Ovary (tissue), 9 donors: ENCODE data around the gene SAMD10. TPM values are rescaled to one million over a fixed set of nuclear protein-coding genes. Genes with fewer than 3 reads are reported as not detected.

ENCODE experiments used
- DNase-seq, 5 donors: peaks; one replicate each; pipeline ENCODE4 v3.0.0-alpha.2; 2019 to 2020
- H3K27ac ChIP-seq, 2 donors: fragments of 200-600 bp; one replicate each; pipeline versions ENCODE4 v1.5.1 to v1.8.0; 2019 to 2022
- H3K27me3 ChIP-seq: fragments of 200-600 bp; one replicate; pipeline ENCODE4 v1.8.0; 2022
- H3K36me3 ChIP-seq: fragments of 200-600 bp; sonication (generic); one replicate; pipeline ENCODE4 v1.5.1; 2019
- H3K4me1 ChIP-seq: one replicate; pipeline ENCODE4 v1.8.1; 2013; ENCODE audit warnings: mild to moderate bottlenecking, moderate library complexity; ENCODE audit not compliant: insufficient read depth
- H3K4me3 ChIP-seq: fragments of 200-600 bp; sonication (generic); one replicate; pipeline ENCODE4 v1.5.1; 2017
- H3K9me3 ChIP-seq, 2 donors: fragments of 200-600 bp in 1 of 2; sonication (generic) in 1 of 2; one replicate each; pipeline versions ENCODE4 v1.5.1 to v1.8.1; 2013 to 2019; ENCODE audit warnings: mild to moderate bottlenecking in 1 of 2, moderate library complexity in 1 of 2
- EP300 ChIP-seq: sonication (generic); formaldehyde crosslinking; IDR thresholded peaks from one replicate; pipeline ENCODE4 v1.6.1; 2017; ENCODE audit warnings: antibody characterized with exemption
- POLR2A ChIP-seq: fragments of 450-650 bp; IDR thresholded peaks from one replicate; pipeline ENCODE4 v1.6.1; 2017; ENCODE audit warnings: antibody characterized with exemption, mild to moderate bottlenecking, moderate library complexity
- WGBS, 3 donors: extraction: QIAGEN DNeasy Blood & Tissue Kit in 1 of 3; methylation state at CpG; one replicate each; pipeline versions ENCODE4 v1.1.5 to v1.1.7; 2013 to 2017; 5-methylcytosine and 5-hydroxymethylcytosine counted together
- intact Hi-C, 4 donors: fragments of 100-400 bp; cut with DNase I; formaldehyde crosslinking; loops; one replicate each; pipeline versions ENCODE4 v1.11.0 to v1.15.1; 2022 to 2023
- polyA plus RNA-seq, 2 donors: library from polyadenylated mRNA; stranded (reverse); fragments of 200-250 nt in 1 of 2; fragments of 350-450 nt in 1 of 2; fragmentation: Illumina TruSeq in 1 of 2; extraction: RNeasy Lipid Tissue Mini Kit (QIAGEN cat#74804) in 1 of 2; gene quantifications; one replicate each; pipeline ENCODE4 v1.2.3, GENCODE V29; 2013 to 2014
- total RNA-seq, 7 donors: library from RNA; depleted of rRNA in 2 of 7; stranded (reverse); fragments of >200 nt in 2 of 7; fragmentation: NEBNext Ultra II Directional in 3 of 7; extraction: Animal tissue kit (Norgen Biotek cat#: 25700) in 3 of 7; gene quantifications; one replicate each; pipeline versions ENCODE4 v1.1.0 to v1.2.4, GENCODE V29; 2016 to 2023
- TF ChIP-seq, protein P1 (sequence below), 3 donors: fragments of 450-650 bp in 2 of 3; fragments of 200-600 bp in 1 of 3; IDR thresholded peaks; one replicate each; pipeline versions ENCODE4 v1.5.1 to v1.8.0; 2016 to 2022; ENCODE audit warnings: antibody characterized with exemption in 3 of 3, mild to moderate bottlenecking in 1 of 3
- donor health status: DM: no; HTN: no; CAD: no; lungs with moderate emphysema.
- donor health status: DM: no; HTN: no; CAD: no.
- donor health status: Bipolar disorder and iron deficiency.
- donor health status: DM: yes; HTN: yes; CAD: no.
- donor health status: DM: no; HTN: no; CAD: no.
- donor health status: DM: yes; HTN: yes; CAD: no.

Gene SAMD10
- total and polyA plus RNA-seq, 9 donors, result 0.20 to 3.1 (median 0.50) TPM

DNA sequence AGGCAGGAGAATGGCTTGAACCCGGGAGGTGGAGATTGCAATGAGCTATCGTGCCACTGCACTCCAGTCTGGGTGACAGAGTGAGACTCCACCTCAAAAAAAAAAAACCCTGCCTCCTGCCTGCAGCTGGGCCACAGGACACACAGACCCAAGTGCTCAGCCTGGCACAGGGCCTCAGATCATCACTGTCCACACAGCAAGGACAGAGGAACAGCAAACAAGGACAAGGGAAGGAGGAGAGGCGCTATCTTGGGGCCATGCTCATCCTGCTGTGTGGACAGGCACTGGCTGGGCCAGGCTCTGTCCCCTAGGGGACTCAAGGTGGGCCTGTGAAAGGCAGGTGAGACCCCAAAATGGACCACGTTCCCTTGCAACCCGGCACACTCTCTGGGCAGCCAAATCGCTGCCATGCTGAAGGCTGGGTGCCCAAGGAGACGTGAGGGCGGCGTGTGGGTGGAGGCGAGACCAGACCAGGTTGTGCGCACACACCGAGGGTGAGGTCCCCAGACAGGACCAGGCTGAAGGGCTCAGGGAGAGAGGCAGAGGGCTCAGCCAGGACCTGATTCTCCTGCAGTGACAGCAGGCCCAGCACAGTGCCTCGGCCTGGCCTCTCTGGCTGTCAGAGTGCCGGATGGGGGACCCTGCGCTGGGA, 32.3 kb downstream of the SAMD10 start:
- Histone ChIP-seq H3K27me3 (no peaks in the 10 kb centered on the region), H3K36me3 (no peaks in the 10 kb centered on the region), H3K4me3 (no peak overlapping the region), H3K27ac (no peak overlapping the region), H3K4me1 (peaks cover 19% of the 10 kb centered on the region), H3K9me3 (no peaks in the 10 kb centered on the region)
- DNase-seq, result peak in 3 of 5 donors; percentile 16 to 45 (median 33)
- intact Hi-C loops, result no loop called here
- TF ChIP-seq, protein P1, sequence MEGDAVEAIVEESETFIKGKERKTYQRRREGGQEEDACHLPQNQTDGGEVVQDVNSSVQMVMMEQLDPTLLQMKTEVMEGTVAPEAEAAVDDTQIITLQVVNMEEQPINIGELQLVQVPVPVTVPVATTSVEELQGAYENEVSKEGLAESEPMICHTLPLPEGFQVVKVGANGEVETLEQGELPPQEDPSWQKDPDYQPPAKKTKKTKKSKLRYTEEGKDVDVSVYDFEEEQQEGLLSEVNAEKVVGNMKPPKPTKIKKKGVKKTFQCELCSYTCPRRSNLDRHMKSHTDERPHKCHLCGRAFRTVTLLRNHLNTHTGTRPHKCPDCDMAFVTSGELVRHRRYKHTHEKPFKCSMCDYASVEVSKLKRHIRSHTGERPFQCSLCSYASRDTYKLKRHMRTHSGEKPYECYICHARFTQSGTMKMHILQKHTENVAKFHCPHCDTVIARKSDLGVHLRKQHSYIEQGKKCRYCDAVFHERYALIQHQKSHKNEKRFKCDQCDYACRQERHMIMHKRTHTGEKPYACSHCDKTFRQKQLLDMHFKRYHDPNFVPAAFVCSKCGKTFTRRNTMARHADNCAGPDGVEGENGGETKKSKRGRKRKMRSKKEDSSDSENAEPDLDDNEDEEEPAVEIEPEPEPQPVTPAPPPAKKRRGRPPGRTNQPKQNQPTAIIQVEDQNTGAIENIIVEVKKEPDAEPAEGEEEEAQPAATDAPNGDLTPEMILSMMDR (IDR thresholded peaks at IDR 0.05), result no peak
- TF ChIP-seq POLR2A, result no peak
- no peak for TF ChIP-seq EP300
- WGBS, 3 donors, result 83 to 85% (median 85%) methylated on average over 15 of the region's 15 CpGs

DNA sequence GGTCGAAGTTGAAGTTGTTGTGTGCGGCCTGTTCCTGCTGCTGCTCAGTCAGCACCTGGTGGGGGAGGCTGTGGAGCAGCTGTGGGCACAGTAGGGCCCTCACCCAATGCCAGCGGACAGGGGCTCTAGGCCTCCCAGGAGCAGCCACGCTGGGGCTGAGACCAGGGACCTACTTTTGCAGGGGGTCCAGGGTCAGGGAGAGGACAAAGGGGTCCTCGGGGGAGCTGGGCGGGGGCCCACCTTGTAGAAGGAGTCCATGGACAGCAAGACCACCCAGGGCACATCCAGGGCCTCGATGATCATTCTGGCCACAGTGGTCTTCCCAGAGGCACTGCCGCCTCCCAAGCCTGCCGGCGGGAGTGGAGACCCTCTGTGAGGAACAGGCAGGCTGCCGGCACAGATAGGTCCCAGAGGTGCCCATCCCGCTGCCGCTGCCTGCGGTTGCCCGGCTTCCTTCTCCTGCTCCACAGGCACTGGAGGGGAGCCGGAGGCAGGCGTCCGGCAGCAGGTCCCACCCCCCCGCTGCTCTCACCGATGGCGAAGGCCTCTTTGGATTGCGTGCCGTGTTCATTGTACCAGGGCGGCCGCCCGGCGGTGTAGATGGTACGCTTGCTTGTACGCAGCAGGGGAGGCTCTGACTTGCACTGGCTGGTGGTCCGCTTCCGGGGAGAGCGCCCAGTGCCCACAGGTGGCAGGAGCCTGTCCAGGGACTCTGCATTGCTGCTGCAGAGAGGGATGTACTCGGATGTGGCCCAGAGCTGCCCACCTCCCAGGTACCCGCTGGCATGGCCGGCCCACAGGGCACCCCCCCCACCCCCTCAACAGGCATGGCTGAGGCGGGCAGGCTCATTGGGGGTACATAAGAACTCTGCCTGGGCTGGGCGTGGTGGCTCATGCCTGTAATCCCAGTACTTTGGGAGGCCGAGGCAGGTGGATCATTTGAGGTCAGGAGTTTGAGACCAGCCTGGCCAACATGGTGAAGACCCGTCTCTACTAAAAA, 33.2 kb downstream of the SAMD10 start:
- no peak overlapping the region for H3K27ac ChIP-seq
- H3K27me3 ChIP-seq, result no peaks in the 10 kb centered on the region
- TF ChIP-seq POLR2A (no peak), EP300 (no peak)
- TF ChIP-seq, protein P1 (IDR thresholded peaks at IDR 0.05), result no peak
- DNase-seq, result peak in 3 of 5 donors; percentile 13 to 40 (median 36)
- intact Hi-C loops, result no loop called here
- no peak overlapping the region for H3K4me3 ChIP-seq
- peaks cover 14% of the 10 kb centered on the region for H3K4me1 ChIP-seq
- WGBS, 3 donors, result 88 to 92% (median 88%) methylated on average over 37 to 39 of the region's 39 CpGs
- no peaks in the 10 kb centered on the region for H3K9me3 ChIP-seq
- no peaks in the 10 kb centered on the region for H3K36me3 ChIP-seq

DNA sequence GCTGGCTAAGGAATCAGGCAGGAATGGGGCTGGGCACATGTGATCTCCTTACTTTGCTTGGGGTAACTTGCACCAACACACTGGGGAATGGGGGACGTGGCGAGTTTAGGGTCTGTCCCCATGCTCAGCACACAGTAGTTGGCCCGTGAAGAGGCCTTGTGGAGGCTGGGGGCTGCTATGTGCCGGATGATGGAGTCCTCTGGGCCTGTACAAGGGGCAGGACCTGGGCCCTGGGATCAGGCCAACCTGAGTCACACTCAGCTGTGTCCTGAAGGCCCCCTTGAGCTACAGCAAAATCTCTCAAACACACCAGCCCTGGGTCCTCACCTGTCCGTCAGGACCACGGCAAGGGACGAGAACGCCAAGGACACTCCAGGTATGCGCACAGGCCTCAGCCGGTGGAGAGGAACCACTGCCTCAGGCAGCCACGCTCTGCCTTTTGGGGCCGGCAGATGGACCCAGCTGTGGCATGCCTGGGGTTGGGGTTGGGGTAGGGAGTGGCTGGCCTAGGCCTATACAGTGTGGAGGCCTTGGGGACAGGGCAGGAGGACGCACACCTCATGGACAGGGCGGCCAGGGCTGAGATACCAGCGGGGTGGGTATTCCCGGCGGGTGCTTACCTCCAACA, 34.3 kb downstream of the SAMD10 start:
- Histone ChIP-seq H3K4me3 (no peak overlapping the region), H3K9me3 (no peaks in the 10 kb centered on the region), H3K4me1 (peaks cover 6% of the 10 kb centered on the region), H3K36me3 (no peaks in the 10 kb centered on the region), H3K27me3 (no peaks in the 10 kb centered on the region), H3K27ac (no peak overlapping the region)
- intact Hi-C loops, result no loop called here
- peak in 1 of 5 donors; percentile 28 for DNase-seq
- TF ChIP-seq POLR2A (no peak), EP300 (no peak)
- TF ChIP-seq, protein P1 (IDR thresholded peaks at IDR 0.05), result no peak
- 80 to 84% (median 80%) methylated on average over 16 to 17 of the region's 17 CpGs for WGBS, 3 donors
